Esophagus squamous epithelium (tissue), 4 donors: ENCODE measurements around the gene PKDCC.

Experiments used
- POLR2A ChIP-seq, 4 donors: fragments of 450-650 bp; IDR thresholded peaks; one replicate each; pipeline ENCODE4 v1.6.1; 2017; ENCODE audit warnings: antibody characterized with exemption in 4 of 4, mild to moderate bottlenecking in 4 of 4, moderate library complexity in 3 of 4
- TF ChIP-seq, protein P1 (sequence below), 6 experiments: fragments of 450-650 bp in 4 of 6; fragments of 200-600 bp in 2 of 6; sonication (generic) in 2 of 6; IDR thresholded peaks; one replicate each; pipeline ENCODE4 v1.5.1; 2016 to 2019; ENCODE audit warnings: antibody characterized with exemption in 6 of 6, mild to moderate bottlenecking in 4 of 6, moderate library complexity in 4 of 6

DNA sequence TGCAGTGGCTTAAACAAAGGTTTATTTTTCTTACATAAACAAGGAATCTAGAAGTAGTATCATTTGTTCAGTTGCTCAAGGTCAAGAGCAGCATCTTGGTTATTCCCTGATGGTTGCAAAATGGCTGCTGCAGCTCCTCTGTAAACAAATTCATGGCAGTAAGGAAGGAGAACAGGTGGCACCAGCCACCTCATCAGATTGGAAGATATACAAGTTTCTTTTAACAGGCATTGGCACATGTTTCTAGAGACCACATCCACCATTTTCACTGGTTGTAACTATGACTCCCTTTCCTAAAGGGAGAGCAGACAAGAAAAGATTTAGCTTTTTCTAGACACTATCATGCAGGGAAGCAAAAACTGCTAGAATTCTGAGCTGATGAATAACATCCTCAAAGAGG, 46.3 kb downstream of the PKDCC start:
- TF ChIP-seq, protein P1, sequence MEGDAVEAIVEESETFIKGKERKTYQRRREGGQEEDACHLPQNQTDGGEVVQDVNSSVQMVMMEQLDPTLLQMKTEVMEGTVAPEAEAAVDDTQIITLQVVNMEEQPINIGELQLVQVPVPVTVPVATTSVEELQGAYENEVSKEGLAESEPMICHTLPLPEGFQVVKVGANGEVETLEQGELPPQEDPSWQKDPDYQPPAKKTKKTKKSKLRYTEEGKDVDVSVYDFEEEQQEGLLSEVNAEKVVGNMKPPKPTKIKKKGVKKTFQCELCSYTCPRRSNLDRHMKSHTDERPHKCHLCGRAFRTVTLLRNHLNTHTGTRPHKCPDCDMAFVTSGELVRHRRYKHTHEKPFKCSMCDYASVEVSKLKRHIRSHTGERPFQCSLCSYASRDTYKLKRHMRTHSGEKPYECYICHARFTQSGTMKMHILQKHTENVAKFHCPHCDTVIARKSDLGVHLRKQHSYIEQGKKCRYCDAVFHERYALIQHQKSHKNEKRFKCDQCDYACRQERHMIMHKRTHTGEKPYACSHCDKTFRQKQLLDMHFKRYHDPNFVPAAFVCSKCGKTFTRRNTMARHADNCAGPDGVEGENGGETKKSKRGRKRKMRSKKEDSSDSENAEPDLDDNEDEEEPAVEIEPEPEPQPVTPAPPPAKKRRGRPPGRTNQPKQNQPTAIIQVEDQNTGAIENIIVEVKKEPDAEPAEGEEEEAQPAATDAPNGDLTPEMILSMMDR (IDR thresholded peaks at IDR 0.05) = no peak
- no peak for TF ChIP-seq POLR2A (IDR thresholded peaks at IDR 0.05)
